ENCODE measurements around the gene FBXO9. TPM values are rescaled to one million over a fixed set of nuclear protein-coding genes. Genes with fewer than 3 reads are reported as not detected.

Gene FBXO9
- total RNA-seq, 1 donor from 2014 or later = 36.9 TPM

- DNase-seq = no peak
Observed at GRCh38 chr6:53095716-53096115, 30.5 kb downstream of the FBXO9 start.

- no peak for DNase-seq
Observed at GRCh38 chr6:53100561-53100960, 35.4 kb downstream of the FBXO9 start.

GRCh38 chr6:53101006-53101405, 35.8 kb downstream of the FBXO9 start:
- DNase-seq = no peak

GRCh38 chr6:53103993-53104675, 38.9 kb downstream of the FBXO9 start:
- DNase-seq = peak; percentile 5

- DNase-seq = no peak
Observed at GRCh38 chr6:53104916-53105315, 39.7 kb downstream of the FBXO9 start.

- no peak for DNase-seq
Observed at GRCh38 chr6:53107091-53107490, 41.9 kb downstream of the FBXO9 start.

GRCh38 chr6:53109612-53110011, 44.4 kb downstream of the FBXO9 start:
- no peak for DNase-seq

- no peak for DNase-seq
Observed at GRCh38 chr6:53111865-53112264, 46.7 kb downstream of the FBXO9 start.

GRCh38 chr6:53112404-53112803, 47.2 kb downstream of the FBXO9 start:
- no peak for DNase-seq

GRCh38 chr6:53112871-53113270, 47.7 kb downstream of the FBXO9 start:
- DNase-seq = no peak

GRCh38 chr6:53113742-53114141, 48.5 kb downstream of the FBXO9 start:
- no peak for DNase-seq

- no peak for DNase-seq
Observed at GRCh38 chr6:53115113-53115512, 49.9 kb downstream of the FBXO9 start.

GRCh38 chr6:53115741-53116140, 50.5 kb downstream of the FBXO9 start:
- DNase-seq = no peak

GRCh38 chr6:53119349-53119748, 54.1 kb downstream of the FBXO9 start:
- no peak for DNase-seq

- peak; percentile 2 for DNase-seq
Observed at GRCh38 chr6:53119772-53120409, 54.7 kb downstream of the FBXO9 start.

GRCh38 chr6:53124131-53124800, 59.1 kb downstream of the FBXO9 start:
- no peak for DNase-seq

- no peak for DNase-seq
Observed at GRCh38 chr6:53125276-53125675, 60.1 kb downstream of the FBXO9 start.

- no peak for DNase-seq
Observed at GRCh38 chr6:53128842-53129241, 63.6 kb downstream of the FBXO9 start.

- no peak for DNase-seq
Observed at GRCh38 chr6:53130569-53131290, 65.5 kb downstream of the FBXO9 start.

- DNase-seq = no peak
Observed at GRCh38 chr6:53133961-53134360, 68.8 kb downstream of the FBXO9 start.

GRCh38 chr6:53134601-53135235, 69.5 kb downstream of the FBXO9 start:
- no peak for DNase-seq

GRCh38 chr6:53136000-53136609, 70.9 kb downstream of the FBXO9 start:
- DNase-seq = no peak
